Fibroblast of lung (primary cell): Measurements from ENCODE around the gene USH2A.

Experiments used
- EZH2 ChIP-seq: IDR thresholded peaks from 2 replicates; pipeline ENCODE4 v1.5.1; 2012; ENCODE audit warnings: low read length, control low read depth, mild to moderate bottlenecking; ENCODE audit errors: missing control alignments
- TF ChIP-seq, protein P1 (sequence below), 2 donors: IDR thresholded peaks in 1 of 2; conservative IDR thresholded peaks in 1 of 2; 1 replicate in 1 of 2; 2 replicates in 1 of 2; pipeline ENCODE4 v1.5.1; 2011 to 2012; ENCODE audit warnings: low read length in 2 of 2, control low read depth in 1 of 2, inconsistent platforms in 1 of 2, low read depth in 1 of 2, mild to moderate bottlenecking in 1 of 2

DNA sequence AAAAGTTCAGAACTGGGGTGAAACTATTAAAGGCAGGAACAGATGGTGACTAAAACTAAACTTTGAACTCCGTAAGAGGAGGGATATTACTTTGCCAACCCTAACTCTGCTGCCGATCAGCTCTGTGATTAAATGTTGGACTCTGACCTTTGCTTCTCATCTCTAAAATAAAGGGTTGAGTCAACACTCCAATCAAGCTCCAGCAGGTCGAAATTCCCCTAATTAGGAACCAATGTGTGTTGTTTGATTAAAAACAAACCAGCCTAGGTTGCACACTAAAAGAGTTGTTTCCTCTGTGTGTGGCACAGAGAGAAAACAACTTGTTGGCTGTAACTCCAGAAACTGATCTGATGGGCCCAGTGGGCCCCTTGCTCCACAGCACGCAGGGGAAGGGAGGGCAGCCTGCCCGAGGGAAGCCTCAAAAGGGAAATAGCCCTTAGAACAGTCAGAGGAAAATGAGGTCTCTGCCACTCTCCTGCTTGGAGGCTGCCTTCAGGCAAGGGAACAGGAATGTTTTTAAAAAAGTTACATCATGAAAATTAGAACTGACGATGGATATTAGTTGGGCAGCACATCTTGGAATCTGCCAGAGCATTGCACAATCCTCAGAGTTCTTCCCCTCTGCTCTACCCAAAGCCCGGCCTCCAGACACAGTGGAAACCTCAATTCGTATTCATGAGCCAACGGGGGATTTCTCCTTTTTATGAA is 786.8 kb downstream of the USH2A start:
- TF ChIP-seq, protein P1, sequence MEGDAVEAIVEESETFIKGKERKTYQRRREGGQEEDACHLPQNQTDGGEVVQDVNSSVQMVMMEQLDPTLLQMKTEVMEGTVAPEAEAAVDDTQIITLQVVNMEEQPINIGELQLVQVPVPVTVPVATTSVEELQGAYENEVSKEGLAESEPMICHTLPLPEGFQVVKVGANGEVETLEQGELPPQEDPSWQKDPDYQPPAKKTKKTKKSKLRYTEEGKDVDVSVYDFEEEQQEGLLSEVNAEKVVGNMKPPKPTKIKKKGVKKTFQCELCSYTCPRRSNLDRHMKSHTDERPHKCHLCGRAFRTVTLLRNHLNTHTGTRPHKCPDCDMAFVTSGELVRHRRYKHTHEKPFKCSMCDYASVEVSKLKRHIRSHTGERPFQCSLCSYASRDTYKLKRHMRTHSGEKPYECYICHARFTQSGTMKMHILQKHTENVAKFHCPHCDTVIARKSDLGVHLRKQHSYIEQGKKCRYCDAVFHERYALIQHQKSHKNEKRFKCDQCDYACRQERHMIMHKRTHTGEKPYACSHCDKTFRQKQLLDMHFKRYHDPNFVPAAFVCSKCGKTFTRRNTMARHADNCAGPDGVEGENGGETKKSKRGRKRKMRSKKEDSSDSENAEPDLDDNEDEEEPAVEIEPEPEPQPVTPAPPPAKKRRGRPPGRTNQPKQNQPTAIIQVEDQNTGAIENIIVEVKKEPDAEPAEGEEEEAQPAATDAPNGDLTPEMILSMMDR (conservative IDR thresholded peaks at IDR 0.05 in 1 of 2, IDR thresholded peaks at IDR 0.05 in 1 of 2; ENCODE audit: low read depth in 1 of 2, low read length in 2 of 2), result no peak
- TF ChIP-seq EZH2, result no peak
